ENCODE data around the gene APOBEC3C. TPM values are rescaled to one million over a fixed set of nuclear protein-coding genes. Genes with fewer than 3 reads are reported as not detected.
"Not testable (repeated sequence)": the region's sequence is repeated elsewhere in the genome, so short reads cannot be mapped to it uniquely, and the experiment has no call there.

The APOBEC3C gene
- total RNA-seq, 3 donors from 2014 or later = 6.9 to 9.5 (median 7.0) TPM

DNA sequence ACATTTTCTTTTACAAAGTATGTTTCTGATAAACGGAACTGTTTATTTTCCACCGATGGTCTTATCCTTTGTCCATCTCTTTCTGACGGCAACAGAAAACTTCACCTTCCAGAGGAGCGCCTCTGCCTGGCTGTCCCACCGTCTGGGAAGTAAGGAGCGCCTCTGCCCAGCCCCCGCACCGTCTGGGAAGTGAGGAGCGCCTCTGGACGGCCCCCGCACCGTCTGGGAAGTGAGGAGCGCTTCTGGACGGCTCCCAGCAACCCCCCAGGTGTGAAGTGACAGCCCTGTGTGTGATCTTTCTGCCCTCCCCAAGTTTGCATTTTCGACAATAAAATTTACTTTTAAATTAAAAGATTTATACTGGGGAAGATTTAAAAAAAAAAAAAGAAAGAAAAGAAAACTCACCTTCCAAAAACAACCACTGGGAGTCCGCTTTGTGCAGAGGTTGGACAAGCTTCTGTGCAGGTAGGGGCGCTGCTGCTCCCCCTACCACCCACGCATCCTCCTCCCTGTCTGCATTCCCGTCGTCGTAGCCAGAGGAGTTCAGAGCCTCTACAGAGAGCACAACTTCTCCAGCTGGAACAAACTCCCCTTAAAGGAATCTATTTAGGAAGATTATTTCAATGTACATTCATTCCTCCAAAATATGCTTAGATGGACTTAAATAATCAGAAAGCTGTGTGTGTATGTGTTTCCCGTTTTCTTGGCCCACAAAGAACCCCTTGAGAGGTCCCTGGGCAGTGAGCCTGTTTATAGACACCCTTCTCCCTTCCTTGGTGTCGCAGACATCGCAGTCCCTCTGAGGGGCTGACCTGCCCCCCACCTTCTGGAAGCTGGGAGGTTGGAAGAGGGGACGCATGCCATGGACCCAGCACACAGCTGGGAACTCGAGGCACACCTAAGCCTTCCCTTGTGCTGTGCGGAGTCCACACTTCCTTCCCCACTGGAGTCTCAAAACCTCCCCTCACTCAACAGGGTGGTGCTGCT lies 32.8 kb upstream of the APOBEC3C start:
- peak in 1 of 2 donors; percentile 61 for DNase-seq (ENCODE audit: low spot score in 2 of 2)
- Histone ChIP-seq H3K27ac (peak overlapping the region in 1 of 2 donors; percentile 82), H3K27me3 (no peaks in the 10 kb centered on the region), H3K4me3 (peak overlapping the region in 2 of 3 donors; percentile 46 to 65), H3K4me1 (peaks cover 0 to 4% of the 10 kb centered on the region in 2 donors), H3K36me3 (no peaks in the 10 kb centered on the region), H3K9me3 (no peaks in the 10 kb centered on the region)
- TF ChIP-seq, protein P1, sequence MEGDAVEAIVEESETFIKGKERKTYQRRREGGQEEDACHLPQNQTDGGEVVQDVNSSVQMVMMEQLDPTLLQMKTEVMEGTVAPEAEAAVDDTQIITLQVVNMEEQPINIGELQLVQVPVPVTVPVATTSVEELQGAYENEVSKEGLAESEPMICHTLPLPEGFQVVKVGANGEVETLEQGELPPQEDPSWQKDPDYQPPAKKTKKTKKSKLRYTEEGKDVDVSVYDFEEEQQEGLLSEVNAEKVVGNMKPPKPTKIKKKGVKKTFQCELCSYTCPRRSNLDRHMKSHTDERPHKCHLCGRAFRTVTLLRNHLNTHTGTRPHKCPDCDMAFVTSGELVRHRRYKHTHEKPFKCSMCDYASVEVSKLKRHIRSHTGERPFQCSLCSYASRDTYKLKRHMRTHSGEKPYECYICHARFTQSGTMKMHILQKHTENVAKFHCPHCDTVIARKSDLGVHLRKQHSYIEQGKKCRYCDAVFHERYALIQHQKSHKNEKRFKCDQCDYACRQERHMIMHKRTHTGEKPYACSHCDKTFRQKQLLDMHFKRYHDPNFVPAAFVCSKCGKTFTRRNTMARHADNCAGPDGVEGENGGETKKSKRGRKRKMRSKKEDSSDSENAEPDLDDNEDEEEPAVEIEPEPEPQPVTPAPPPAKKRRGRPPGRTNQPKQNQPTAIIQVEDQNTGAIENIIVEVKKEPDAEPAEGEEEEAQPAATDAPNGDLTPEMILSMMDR (IDR thresholded peaks at IDR 0.05) = peak in 2 of 3 donors; percentile 32 to 43
- no peak for TF ChIP-seq POLR2AphosphoS5 (IDR thresholded peaks at IDR 0.05)
- intact Hi-C loops (cut with DNase I; ENCODE audit: low total_unique reads) = loop anchor here (10.0 kb wide), 1 partner anchor 116 kb away; no protein-coding TSS in a partner anchor

DNA sequence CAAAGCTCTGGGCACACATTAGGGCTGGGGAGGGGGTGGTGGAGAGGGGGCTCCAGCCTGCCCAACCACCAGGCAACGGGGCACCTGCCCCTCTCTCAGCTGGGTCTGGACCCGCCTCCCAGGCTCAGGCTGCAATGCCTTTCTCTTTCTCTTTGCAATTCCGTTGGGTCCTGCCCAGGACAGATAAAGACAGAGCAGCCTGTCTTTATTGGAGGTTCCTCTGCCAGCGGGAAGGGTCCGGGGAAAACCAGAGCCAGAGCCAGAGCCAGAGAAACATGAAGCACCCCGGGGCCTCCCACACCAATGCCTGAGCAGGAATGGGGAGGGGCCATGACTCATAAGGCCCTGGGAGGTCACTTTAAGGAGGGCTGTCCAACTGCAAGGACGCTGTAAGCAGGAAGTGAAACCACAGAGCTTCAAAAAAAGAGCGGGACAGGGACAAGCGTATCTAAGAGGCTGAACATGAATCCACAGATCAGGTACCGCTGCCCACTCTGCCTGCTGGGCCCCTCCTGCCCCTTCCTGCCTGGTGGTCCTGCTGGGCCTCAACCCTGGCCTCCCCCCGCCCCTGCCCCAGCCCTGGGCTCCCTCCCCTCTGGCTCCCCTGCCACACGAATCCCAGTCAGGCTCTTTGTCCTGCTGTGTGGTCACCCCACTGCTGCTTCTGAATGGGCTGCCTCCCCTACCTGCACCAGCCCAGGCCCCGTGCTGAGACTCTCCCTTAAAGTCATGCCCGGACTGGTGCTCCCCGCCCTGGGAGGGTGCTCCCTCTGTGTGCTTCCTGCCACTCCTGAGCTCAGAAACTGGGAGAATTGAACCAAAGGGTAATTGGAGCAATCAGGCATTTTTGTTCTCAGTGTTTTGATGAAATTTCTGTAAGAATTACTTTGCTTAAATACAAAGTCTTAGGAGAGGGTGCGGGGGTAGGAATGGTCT lies 31.8 kb upstream of the APOBEC3C start, which contains the start of gene APOBEC3B:
TSS of gene APOBEC3B (plus strand) at position 356 of the 936 bp plus-strand sequence. CDS start at position 463, 107 bp downstream.
- H3K36me3 ChIP-seq = no peaks in the 10 kb centered on the region
- H3K27ac ChIP-seq = peak within 1 kb of the TSS in 1 of 2 donors; percentile 82
- H3K4me3 ChIP-seq = peak within 1 kb of the TSS in 2 of 3 donors; percentile 46 to 65
- no peaks in the 10 kb centered on the region for H3K9me3 ChIP-seq
- DNase-seq (ENCODE audit: low spot score in 2 of 2) = peak in 1 of 2 donors; percentile 84
- H3K4me1 ChIP-seq = peaks cover 0 to 4% of the 10 kb centered on the region in 2 donors
- no peaks in the 10 kb centered on the region for H3K27me3 ChIP-seq
- intact Hi-C loops (cut with DNase I; ENCODE audit: low total_unique reads) = loop anchor here (10.0 kb wide), 1 partner anchor 117 kb away; no protein-coding TSS in a partner anchor
- TF ChIP-seq POLR2AphosphoS5 (IDR thresholded peaks at IDR 0.05) (peak in 1 of 3 donors; percentile 44), POLR2A (IDR thresholded peaks at IDR 0.05) (no peak)

DNA sequence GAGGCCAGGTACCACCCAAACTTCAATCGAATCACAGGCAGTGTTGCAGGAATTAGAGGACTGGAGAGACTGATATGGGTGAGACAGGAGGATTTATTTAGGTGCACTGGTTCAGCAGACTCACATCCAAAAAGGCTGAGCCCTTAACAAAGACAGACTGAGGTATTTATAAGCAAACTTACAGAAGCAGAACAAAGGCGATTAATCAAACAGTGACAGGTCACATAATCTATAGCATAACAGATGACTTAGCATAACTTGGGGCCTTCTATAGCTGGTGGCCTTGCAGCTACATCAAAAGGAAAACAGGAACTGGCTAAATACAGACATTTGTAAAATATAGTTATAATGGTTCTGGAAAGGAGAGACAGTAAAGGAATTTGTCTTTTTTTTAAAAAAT lies 29.8 kb upstream of the APOBEC3C start:
- TF ChIP-seq, protein P1 (IDR thresholded peaks at IDR 0.05) = no peak
- TF ChIP-seq POLR2AphosphoS5 (IDR thresholded peaks at IDR 0.05) = no peak
- no peak for TF ChIP-seq POLR2A (IDR thresholded peaks at IDR 0.05)
- Histone ChIP-seq H3K9me3 (no peaks in the 10 kb centered on the region), H3K4me1 (peaks cover 0 to 4% of the 10 kb centered on the region in 2 donors), H3K36me3 (no peaks in the 10 kb centered on the region), H3K4me3 (no peak overlapping the region), H3K27ac (no peak overlapping the region), H3K27me3 (no peaks in the 10 kb centered on the region)
- intact Hi-C loops (cut with DNase I; ENCODE audit: low total_unique reads) = loop anchor here (10.0 kb wide), 1 partner anchor 119 kb away; no protein-coding TSS in a partner anchor
- DNase-seq (ENCODE audit: low spot score in 2 of 2) = no peak

DNA sequence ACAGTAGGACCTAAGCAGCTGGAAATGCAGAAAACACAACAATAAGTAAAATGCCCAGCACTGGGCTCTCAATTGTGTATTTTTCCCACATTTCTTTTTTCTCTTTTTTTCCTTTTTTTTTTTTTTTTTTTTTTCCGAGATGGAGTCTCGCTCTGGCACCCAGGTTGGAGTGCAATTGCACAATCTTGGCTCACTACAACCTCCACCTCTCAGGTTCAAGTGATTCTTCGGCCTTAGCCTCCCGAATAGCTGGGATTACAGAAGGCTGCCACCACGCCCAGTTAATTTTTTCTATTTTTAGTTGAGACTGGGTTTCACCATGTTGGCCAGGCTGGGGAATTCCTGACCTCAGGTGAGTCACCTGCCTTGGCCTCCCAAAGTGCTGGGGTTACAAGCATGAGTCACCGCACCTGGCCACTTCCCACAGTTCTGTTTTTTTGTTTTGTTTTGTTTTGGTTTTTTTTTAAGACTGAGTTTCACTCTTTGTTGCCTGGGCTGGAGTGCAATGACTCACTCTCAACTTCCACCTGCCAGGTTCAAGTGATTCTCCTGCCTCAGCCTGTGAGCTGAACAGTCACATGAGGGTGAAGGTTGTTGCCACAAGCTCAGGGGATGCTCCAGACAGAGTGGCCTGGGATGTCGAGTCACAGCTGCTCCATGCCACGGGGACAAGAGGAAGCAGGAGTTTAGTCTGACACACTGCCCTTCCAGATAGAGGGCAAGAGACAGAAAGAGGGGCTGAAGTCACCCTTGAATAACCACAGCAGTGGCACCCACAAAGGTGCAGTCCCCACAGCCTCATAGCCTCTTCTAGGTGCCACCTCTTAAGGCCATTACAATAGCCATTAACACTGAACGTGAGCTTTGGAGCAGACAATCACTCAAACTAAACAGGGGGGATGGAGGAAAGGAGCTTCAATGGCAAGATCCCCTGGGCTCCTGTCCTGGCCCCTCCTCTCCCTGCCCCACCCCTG lies 29.0 kb upstream of the APOBEC3C start:
- not testable (repeated sequence) for H3K9me3 ChIP-seq, H3K27me3 ChIP-seq, H3K4me1 ChIP-seq, H3K4me3 ChIP-seq, H3K36me3 ChIP-seq
- H3K27ac ChIP-seq = peak overlapping the region in 1 of 2 donors; percentile 10
- intact Hi-C loops (cut with DNase I; ENCODE audit: low total_unique reads) = loop anchor here (10.0 kb wide), 1 partner anchor 120 kb away; no protein-coding TSS in a partner anchor
- DNase-seq (ENCODE audit: low spot score in 2 of 2) = peak in 1 of 2 donors; percentile 71
- peak in 1 of 3 donors; percentile 59 for TF ChIP-seq POLR2AphosphoS5 (IDR thresholded peaks at IDR 0.05)

DNA sequence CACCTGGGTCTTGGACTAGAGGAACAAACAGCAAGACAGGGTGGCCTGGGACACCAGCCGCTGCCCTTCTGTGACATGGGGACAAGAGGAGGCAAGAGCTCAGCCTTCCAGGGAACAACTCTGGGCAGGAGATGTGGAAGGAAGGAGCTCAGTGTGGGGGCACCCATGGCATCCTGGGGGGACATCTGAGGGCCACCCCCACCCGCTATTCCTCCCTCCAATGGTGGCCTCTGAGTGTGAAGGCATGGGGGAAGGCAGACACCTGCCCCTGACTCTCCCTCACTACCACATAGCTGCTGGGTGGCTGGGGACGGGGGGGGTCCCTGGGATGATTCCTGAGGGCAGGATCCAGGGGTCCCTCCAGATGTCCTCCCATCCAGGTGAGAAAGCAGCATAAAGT lies 27.4 kb upstream of the APOBEC3C start:
- Histone ChIP-seq H3K9me3 (no peaks in the 10 kb centered on the region), H3K4me1 (peaks cover 0 to 4% of the 10 kb centered on the region in 2 donors), H3K4me3 (no peak overlapping the region), H3K27me3 (no peaks in the 10 kb centered on the region), H3K36me3 (no peaks in the 10 kb centered on the region), H3K27ac (no peak overlapping the region)
- TF ChIP-seq POLR2A (IDR thresholded peaks at IDR 0.05) (no peak), POLR2AphosphoS5 (IDR thresholded peaks at IDR 0.05) (no peak)
- TF ChIP-seq, protein P1 (IDR thresholded peaks at IDR 0.05) = no peak
- intact Hi-C loops (cut with DNase I; ENCODE audit: low total_unique reads) = loop anchor here (10.0 kb wide), 1 partner anchor 122 kb away; no protein-coding TSS in a partner anchor
- DNase-seq (ENCODE audit: low spot score in 2 of 2) = no peak
